Measurements from ENCODE around the gene RCOR2. TPM values are rescaled to one million over a fixed set of nuclear protein-coding genes. Genes with fewer than 3 reads are reported as not detected.

Gene RCOR2
- total RNA-seq, 1 experiment from 2014 or later = 3.9 TPM

DNA sequence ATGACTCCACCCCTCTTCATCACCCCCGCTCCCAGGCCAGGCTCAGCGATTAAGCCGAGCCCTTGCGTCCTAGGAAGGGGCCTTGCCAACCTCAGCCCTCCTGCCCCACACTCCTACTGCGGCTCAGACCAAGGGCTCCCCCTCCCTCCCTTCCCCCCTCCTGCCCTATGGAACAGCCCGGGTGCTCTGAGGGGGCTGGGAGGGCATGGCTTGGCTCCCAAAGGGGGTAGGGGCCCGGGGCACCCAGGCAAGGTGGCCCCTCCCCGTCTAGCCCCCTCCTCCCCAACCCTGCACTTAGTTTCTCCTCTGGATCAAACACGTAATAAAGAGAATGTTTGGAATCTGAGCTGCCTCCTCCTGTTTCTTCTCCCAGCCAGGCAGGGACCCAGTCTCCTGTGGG lies 6.3 kb downstream of the RCOR2 start:
- peaks cover 10% of the 10 kb centered on the region for H3K4me1 ChIP-seq (ENCODE audit: insufficient read depth, low read length, poor library complexity, severe bottlenecking)
- intact Hi-C loops (cut with micrococcal nuclease; ENCODE audit: unreplicated experiment) = no loop called here
- ChIA-PET POLR2A (ENCODE audit: low non-redundant PET) (no interaction called here), CTCF (interaction anchor here (0.5 to 0.6 kb wide), 2 partner anchors 24 to 79 kb away, joined by 3 to 10 read pairs; no protein-coding TSS in a partner anchor)
- no TSS peak for BruUV-seq (replicated peaks)
- H3K4me3 ChIP-seq (ENCODE audit: low read depth, low read length, poor library complexity, severe bottlenecking) = no peak overlapping the region
- peak overlapping the region; percentile 45 for H3K27ac ChIP-seq (ENCODE audit: low read depth, low read length, poor library complexity, severe bottlenecking)
- H3K36me3 ChIP-seq (ENCODE audit: insufficient read depth, low read length, poor library complexity, severe bottlenecking) = peaks cover 6% of the 10 kb centered on the region
- no peaks in the 10 kb centered on the region for H3K27me3 ChIP-seq (replicated peaks; ENCODE audit: insufficient read depth, low read depth, low read length, poor library complexity)
- H3K9me3 ChIP-seq (ENCODE audit: low read depth, low read length, poor library complexity, severe bottlenecking) = no peaks in the 10 kb centered on the region
- DNase-seq (ENCODE audit: low spot score) = no peak
- TF ChIP-seq EZH2 (IDR thresholded peaks at IDR 0.05; ENCODE audit: borderline replicate concordance, low read depth, low read length, poor library complexity, severe bottlenecking) = no peak
- TF ChIP-seq, protein P1, sequence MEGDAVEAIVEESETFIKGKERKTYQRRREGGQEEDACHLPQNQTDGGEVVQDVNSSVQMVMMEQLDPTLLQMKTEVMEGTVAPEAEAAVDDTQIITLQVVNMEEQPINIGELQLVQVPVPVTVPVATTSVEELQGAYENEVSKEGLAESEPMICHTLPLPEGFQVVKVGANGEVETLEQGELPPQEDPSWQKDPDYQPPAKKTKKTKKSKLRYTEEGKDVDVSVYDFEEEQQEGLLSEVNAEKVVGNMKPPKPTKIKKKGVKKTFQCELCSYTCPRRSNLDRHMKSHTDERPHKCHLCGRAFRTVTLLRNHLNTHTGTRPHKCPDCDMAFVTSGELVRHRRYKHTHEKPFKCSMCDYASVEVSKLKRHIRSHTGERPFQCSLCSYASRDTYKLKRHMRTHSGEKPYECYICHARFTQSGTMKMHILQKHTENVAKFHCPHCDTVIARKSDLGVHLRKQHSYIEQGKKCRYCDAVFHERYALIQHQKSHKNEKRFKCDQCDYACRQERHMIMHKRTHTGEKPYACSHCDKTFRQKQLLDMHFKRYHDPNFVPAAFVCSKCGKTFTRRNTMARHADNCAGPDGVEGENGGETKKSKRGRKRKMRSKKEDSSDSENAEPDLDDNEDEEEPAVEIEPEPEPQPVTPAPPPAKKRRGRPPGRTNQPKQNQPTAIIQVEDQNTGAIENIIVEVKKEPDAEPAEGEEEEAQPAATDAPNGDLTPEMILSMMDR (conservative IDR thresholded peaks at IDR 0.05; ENCODE audit: low read depth, low read length) = no peak

DNA sequence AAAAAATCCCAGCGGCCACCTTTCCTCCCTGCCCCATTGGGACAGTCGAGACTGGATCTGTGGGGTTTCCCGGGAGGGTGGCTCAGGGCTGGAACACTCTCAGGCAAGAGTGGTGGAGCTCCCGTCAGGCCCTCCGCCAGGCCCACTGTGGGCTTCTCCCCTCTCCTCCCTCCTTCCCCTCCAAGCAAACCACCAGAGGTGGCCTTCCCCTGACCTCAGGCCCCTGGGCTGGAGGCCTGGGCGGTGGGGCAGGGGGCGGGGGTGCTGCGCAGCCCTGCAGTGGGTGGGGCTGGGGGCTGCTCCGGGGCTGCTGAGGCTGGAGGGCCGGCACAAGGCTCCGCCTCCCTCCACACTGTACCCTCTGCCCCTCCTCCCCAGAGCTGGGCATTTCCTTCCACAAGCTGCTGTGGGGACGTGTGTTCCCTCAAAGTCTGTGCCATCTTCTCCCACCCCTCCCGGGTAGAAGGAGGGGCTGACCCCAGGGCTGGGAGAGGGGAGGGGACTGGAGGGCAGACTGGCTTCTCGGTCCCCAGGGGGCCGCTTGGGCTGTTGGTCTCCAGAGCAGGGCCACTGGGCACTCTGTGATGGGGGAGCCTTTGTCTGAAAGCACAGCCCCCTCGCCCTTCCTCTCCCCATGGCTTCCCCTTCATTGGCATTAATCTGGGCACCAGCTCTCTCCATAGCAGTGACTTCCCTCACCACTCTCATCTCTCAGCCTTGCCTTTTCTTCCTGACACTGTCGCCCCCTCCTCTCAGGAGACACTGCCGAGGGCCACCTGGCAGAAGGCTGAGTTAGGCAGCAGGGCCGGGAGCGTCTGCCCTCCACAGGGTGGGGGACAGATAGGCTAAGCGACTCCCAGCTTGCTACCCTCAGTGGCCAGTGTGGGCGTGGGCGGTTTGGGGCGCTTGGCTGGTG lies 7.1 kb downstream of the RCOR2 start:
- intact Hi-C loops (cut with micrococcal nuclease; ENCODE audit: unreplicated experiment) = no loop called here
- Histone ChIP-seq H3K36me3 (ENCODE audit: insufficient read depth, low read length, poor library complexity, severe bottlenecking) (peaks cover 10% of the 10 kb centered on the region), H3K9me3 (ENCODE audit: low read depth, low read length, poor library complexity, severe bottlenecking) (no peaks in the 10 kb centered on the region), H3K27ac (ENCODE audit: low read depth, low read length, poor library complexity, severe bottlenecking) (no peak overlapping the region), H3K4me1 (ENCODE audit: insufficient read depth, low read length, poor library complexity, severe bottlenecking) (peaks cover 10% of the 10 kb centered on the region), H3K4me3 (ENCODE audit: low read depth, low read length, poor library complexity, severe bottlenecking) (no peak overlapping the region), H3K27me3 (replicated peaks; ENCODE audit: insufficient read depth, low read depth, low read length, poor library complexity) (no peaks in the 10 kb centered on the region)
- TF ChIP-seq, protein P1 (conservative IDR thresholded peaks at IDR 0.05; ENCODE audit: low read depth, low read length) = no peak
- no peak for TF ChIP-seq EZH2 (IDR thresholded peaks at IDR 0.05; ENCODE audit: borderline replicate concordance, low read depth, low read length, poor library complexity, severe bottlenecking)
- POLR2A ChIA-PET (ENCODE audit: low non-redundant PET) = no interaction called here
- CTCF ChIA-PET = interaction anchor here (0.5 to 1.0 kb wide), 2 partner anchors 78 to 80 kb away, joined by 4 to 10 read pairs; no protein-coding TSS in a partner anchor
- DNase-seq (ENCODE audit: low spot score) = no peak
- no TSS peak for BruUV-seq (replicated peaks)

DNA sequence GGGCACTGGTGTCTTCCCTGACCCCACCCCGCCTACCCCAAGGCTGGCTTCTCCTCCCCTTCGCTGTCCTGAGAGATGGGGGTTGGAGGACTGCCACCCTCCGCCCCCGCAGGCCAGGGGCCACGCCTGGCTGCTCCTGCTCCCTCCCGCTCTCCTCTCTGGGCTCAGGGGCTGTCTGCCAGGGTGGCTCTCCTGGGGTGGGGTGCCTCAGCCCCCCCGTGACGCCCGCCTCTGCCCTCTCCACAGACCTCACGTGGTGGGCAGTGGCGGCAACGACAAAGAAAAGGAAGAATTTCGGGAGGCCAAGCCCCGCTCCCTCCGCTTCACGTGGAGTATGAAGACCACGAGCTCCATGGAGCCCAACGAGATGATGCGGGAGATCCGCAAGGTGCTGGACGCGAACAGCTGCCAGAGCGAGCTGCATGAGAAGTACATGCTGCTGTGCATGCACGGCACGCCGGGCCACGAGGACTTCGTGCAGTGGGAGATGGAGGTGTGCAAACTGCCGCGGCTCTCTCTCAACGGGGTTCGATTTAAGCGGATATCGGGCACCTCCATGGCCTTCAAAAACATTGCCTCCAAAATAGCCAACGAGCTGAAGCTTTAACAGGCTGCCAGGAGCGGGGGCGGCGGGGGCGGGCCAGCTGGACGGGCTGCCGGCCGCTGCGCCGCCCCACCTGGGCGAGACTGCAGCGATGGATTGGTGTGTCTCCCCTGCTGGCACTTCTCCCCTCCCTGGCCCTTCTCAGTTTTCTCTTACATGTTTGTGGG lies 8.1 kb downstream of the RCOR2 start:
- Histone ChIP-seq H3K9me3 (ENCODE audit: low read depth, low read length, poor library complexity, severe bottlenecking) (no peaks in the 10 kb centered on the region), H3K27me3 (replicated peaks; ENCODE audit: insufficient read depth, low read depth, low read length, poor library complexity) (no peaks in the 10 kb centered on the region), H3K27ac (ENCODE audit: low read depth, low read length, poor library complexity, severe bottlenecking) (no peak overlapping the region), H3K4me1 (ENCODE audit: insufficient read depth, low read length, poor library complexity, severe bottlenecking) (peaks cover 10% of the 10 kb centered on the region), H3K4me3 (ENCODE audit: low read depth, low read length, poor library complexity, severe bottlenecking) (no peak overlapping the region), H3K36me3 (ENCODE audit: insufficient read depth, low read length, poor library complexity, severe bottlenecking) (peaks cover 21% of the 10 kb centered on the region)
- TF ChIP-seq EZH2 (IDR thresholded peaks at IDR 0.05; ENCODE audit: borderline replicate concordance, low read depth, low read length, poor library complexity, severe bottlenecking) = no peak
- TF ChIP-seq, protein P1 (conservative IDR thresholded peaks at IDR 0.05; ENCODE audit: low read depth, low read length) = no peak
- no peak for DNase-seq (ENCODE audit: low spot score)
- ChIA-PET CTCF (interaction anchor here (1.0 kb wide), 1 partner anchor 79 kb away, joined by 4 read pairs; no protein-coding TSS in a partner anchor), POLR2A (ENCODE audit: low non-redundant PET) (no interaction called here)
- intact Hi-C loops (cut with micrococcal nuclease; ENCODE audit: unreplicated experiment) = no loop called here
- TSS peak; percentile 19 for BruUV-seq (replicated peaks)

Data from A673 (cell line).